SK-N-SH (cell line): Measurements from ENCODE around the gene RIPOR2. TPM values are rescaled to one million over a fixed set of nuclear protein-coding genes. Genes with fewer than 3 reads are reported as not detected.

Source experiments
- CTCF ChIA-PET: fragments of 300-600, 350-600 bp; formaldehyde crosslinking; extraction: SDS; loops from one replicate; lab custom pipeline; 2021; lab: Yijun Ruan, JAX
- POLR2A ChIA-PET: fragments of 350-600 bp; sonication (Branson Sonifier 250); formaldehyde crosslinking; extraction: SDS; loops from one replicate; lab custom pipeline; 2020; ENCODE audit warnings: antibody characterized with exemption, inconsistent platforms; lab: Yijun Ruan, JAX
- DNase-seq: peaks from one replicate; pipeline ENCODE4 v3.0.0; 2012
- H2AFZ ChIP-seq: fragments of 200-600 bp; sonication (generic); 2 replicates; pipeline ENCODE4 v1.8.1; 2016; ENCODE audit warnings: antibody characterized with exemption, mild to moderate bottlenecking, low read depth
- H3F3A ChIP-seq: fragments of 200-600 bp; sonication (generic); replicated peaks from 2 replicates; pipeline ENCODE3; 2016; ENCODE audit warnings: antibody characterized with exemption, mild to moderate bottlenecking; ENCODE audit not compliant: insufficient read depth
- H3K27ac ChIP-seq, 2 experiments: fragments of 200-500 bp in 1 of 2; fragments of 200-600 bp in 1 of 2; sonication (Bioruptor generic) in 1 of 2; sonication (generic), shearing (Covaris generic) in 1 of 2; 2 replicates each; pipeline versions ENCODE4 v1.5.1 to v1.6.1; 2014 to 2016; ENCODE audit warnings: low read depth in 2 of 2, inconsistent platforms in 1 of 2, low read length in 1 of 2, mild to moderate bottlenecking in 1 of 2, mixed read lengths in 1 of 2
- H3K27me3 ChIP-seq: fragments of 200-600 bp; sonication (generic), shearing (Covaris generic); 2 replicates; pipeline ENCODE4 v1.6.1; 2016; ENCODE audit warnings: mixed run types; ENCODE audit not compliant: insufficient read depth
- H3K36me3 ChIP-seq, 2 experiments: fragments of 200-500 bp in 1 of 2; fragments of 200-600 bp in 1 of 2; sonication (Bioruptor generic) in 1 of 2; sonication (generic) in 1 of 2; replicated peaks in 1 of 2; 2 replicates each; pipeline versions ENCODE3 to v1.5.1; 2014 to 2016; ENCODE audit warnings: low read length in 1 of 2, mild to moderate bottlenecking in 1 of 2; ENCODE audit not compliant: insufficient read depth in 2 of 2, control insufficient read depth in 1 of 2
- H3K4me1 ChIP-seq, 2 experiments: fragments of 200-500 bp in 1 of 2; fragments of 200-600 bp in 1 of 2; sonication (Bioruptor generic) in 1 of 2; sonication (generic), shearing (Covaris generic) in 1 of 2; 2 replicates each; pipeline versions ENCODE4 v1.5.1 to v1.6.1; 2014 to 2016; ENCODE audit warnings: low read depth in 1 of 2, low read length in 1 of 2, mixed run types in 1 of 2; ENCODE audit not compliant: insufficient read depth in 2 of 2, control insufficient read depth in 1 of 2
- H3K4me2 ChIP-seq: fragments of 200-600 bp; sonication (generic), shearing (Covaris generic); 2 replicates; pipeline ENCODE4 v1.6.1; 2017; ENCODE audit warnings: mixed run types
- H3K4me3 ChIP-seq, 2 experiments: fragments of 200-500 bp in 1 of 2; fragments of 200-600 bp in 1 of 2; sonication (Bioruptor generic) in 1 of 2; sonication (generic), shearing (Covaris generic) in 1 of 2; 2 replicates each; pipeline versions ENCODE4 v1.5.1 to v1.8.1; 2014 to 2016; ENCODE audit warnings: low read depth in 2 of 2, inconsistent platforms in 1 of 2, low read length in 1 of 2, mild to moderate bottlenecking in 1 of 2, mixed read lengths in 1 of 2, moderate library complexity in 1 of 2
- H3K79me2 ChIP-seq: fragments of 200-600 bp; sonication (generic); 2 replicates; pipeline ENCODE4 v1.8.1; 2017; ENCODE audit warnings: mild to moderate bottlenecking; ENCODE audit not compliant: insufficient read depth
- H3K9ac ChIP-seq: fragments of 200-600 bp; sonication (generic); 2 replicates; pipeline ENCODE4 v1.6.1; 2017; ENCODE audit warnings: mixed run types
- H3K9me2 ChIP-seq: fragments of 200-600 bp; sonication (generic); 2 replicates; pipeline ENCODE4 v1.6.1; 2017; ENCODE audit warnings: mixed run types
- H3K9me3 ChIP-seq: fragments of 200-600 bp; sonication (generic); 2 replicates; pipeline ENCODE4 v1.6.1; 2017; ENCODE audit warnings: mixed run types, mild to moderate bottlenecking, moderate library complexity
- H4K20me1 ChIP-seq: fragments of 200-600 bp; sonication (generic); 2 replicates; pipeline ENCODE4 v1.6.1; 2017; ENCODE audit warnings: mild to moderate bottlenecking, mixed run types; ENCODE audit not compliant: insufficient read depth
- CHD2 ChIP-seq: fragments of 150-350 bp; IDR thresholded peaks from 2 replicates; pipeline ENCODE4 v1.6.1; 2018; ENCODE audit warnings: low read length; ENCODE audit not compliant: partially characterized antibody
- ELF1 ChIP-seq: IDR thresholded peaks from 2 replicates; pipeline ENCODE4 v1.4.0; 2012
- EP300 ChIP-seq, 2 experiments: IDR thresholded peaks; 2 replicates each; pipeline versions ENCODE4 v1.4.0 to v1.6.1; 2012; ENCODE audit warnings: borderline replicate concordance in 1 of 2, low read depth in 1 of 2, low read length in 1 of 2
- FOSL2 ChIP-seq: IDR thresholded peaks from 2 replicates; pipeline ENCODE4 v1.4.0; 2012; ENCODE audit warnings: low read depth, mild to moderate bottlenecking, moderate library complexity, borderline replicate concordance
- FOXJ3 ChIP-seq: sonication (generic); formaldehyde crosslinking; IDR thresholded peaks from 2 replicates; pipeline ENCODE4 v1.5.1; 2020; ENCODE audit warnings: mild to moderate bottlenecking, missing genetic modification reagents
- GABPA ChIP-seq: IDR thresholded peaks from 2 replicates; pipeline ENCODE4 v1.4.0; 2012; ENCODE audit warnings: low read depth, mild to moderate bottlenecking
- GATA2 ChIP-seq: sonication (generic); formaldehyde crosslinking; IDR thresholded peaks from 2 replicates; pipeline ENCODE4 v1.5.0; 2020; ENCODE audit warnings: mild to moderate bottlenecking, missing genetic modification reagents
- JUND ChIP-seq: IDR thresholded peaks from 2 replicates; pipeline ENCODE4 v1.4.0; 2012
- MEF2A ChIP-seq: IDR thresholded peaks from 2 replicates; pipeline ENCODE4 v1.4.0; 2012; ENCODE audit warnings: low read depth, borderline replicate concordance
- MXI1 ChIP-seq: IDR thresholded peaks from 2 replicates; pipeline ENCODE4 v1.6.1; 2012; ENCODE audit warnings: mild to moderate bottlenecking, low read depth, low read length, improper control_type of control experiment
- NFIC ChIP-seq: IDR thresholded peaks from 2 replicates; pipeline ENCODE4 v1.4.0; 2012; ENCODE audit warnings: borderline replicate concordance
- NRF1 ChIP-seq: IDR thresholded peaks from 2 replicates; pipeline ENCODE4 v1.6.1; 2012; ENCODE audit warnings: low read depth, mild to moderate bottlenecking, low read length
- RCOR1 ChIP-seq: fragments of 150-350 bp; IDR thresholded peaks from 2 replicates; pipeline ENCODE4 v1.6.1; 2017; ENCODE audit warnings: antibody characterized with exemption, low read length
- RFX5 ChIP-seq: IDR thresholded peaks from 2 replicates; pipeline ENCODE4 v1.6.1; 2012; ENCODE audit warnings: mild to moderate bottlenecking, improper control_type of control experiment, low read length
- RXRA ChIP-seq: IDR thresholded peaks from 2 replicates; pipeline ENCODE4 v1.4.0; 2012; ENCODE audit warnings: low read depth, mild to moderate bottlenecking, borderline replicate concordance
- SMC3 ChIP-seq: IDR thresholded peaks from 2 replicates; pipeline ENCODE4 v1.6.1; 2012; ENCODE audit warnings: low read depth, low read length, improper control_type of control experiment
- TAF1 ChIP-seq: IDR thresholded peaks from 2 replicates; pipeline ENCODE4 v1.6.1; 2012; ENCODE audit warnings: low read depth, mild to moderate bottlenecking, low read length, moderate library complexity, borderline replicate concordance
- TCF12 ChIP-seq: IDR thresholded peaks from 2 replicates; pipeline ENCODE4 v1.4.0; 2012
- TEAD4 ChIP-seq: IDR thresholded peaks from 2 replicates; pipeline ENCODE4 v1.4.0; 2012; ENCODE audit warnings: mild to moderate bottlenecking, borderline replicate concordance; ENCODE audit not compliant: insufficient read depth
- YY1 ChIP-seq: IDR thresholded peaks from 2 replicates; pipeline ENCODE4 v1.4.0; 2012; ENCODE audit warnings: low read depth, mild to moderate bottlenecking
- WGBS: methylation state at CpG from one replicate; pipeline ENCODE4 v1.1.6; 2017; ENCODE audit warnings: low lambda C conversion rate; 5-methylcytosine and 5-hydroxymethylcytosine counted together
- polyA plus RNA-seq, 3 experiments: library from polyadenylated mRNA; depleted of rRNA; stranded (reverse); fragments of >200 nt; gene quantifications; 2 replicates each; pipeline ENCODE4 v1.2.3, GENCODE V29; 2012
- TF ChIP-seq, protein P1 (sequence below): fragments of 150-350 bp; IDR thresholded peaks from 2 replicates; pipeline ENCODE4 v1.6.1; 2016; ENCODE audit warnings: mild to moderate bottlenecking, low read depth, low read length
- TF ChIP-seq, protein P2 (sequence below): IDR thresholded peaks from 2 replicates; pipeline ENCODE4 v1.4.0; 2012; ENCODE audit warnings: low read depth, borderline replicate concordance
- TF ChIP-seq, protein P3 (sequence below): IDR thresholded peaks from 2 replicates; pipeline ENCODE4; 2012

RIPOR2 gene
- polyA plus RNA-seq, 1 of the 3 experiments (the other 2 are of a cell fraction), result 0.05 TPM

DNA sequence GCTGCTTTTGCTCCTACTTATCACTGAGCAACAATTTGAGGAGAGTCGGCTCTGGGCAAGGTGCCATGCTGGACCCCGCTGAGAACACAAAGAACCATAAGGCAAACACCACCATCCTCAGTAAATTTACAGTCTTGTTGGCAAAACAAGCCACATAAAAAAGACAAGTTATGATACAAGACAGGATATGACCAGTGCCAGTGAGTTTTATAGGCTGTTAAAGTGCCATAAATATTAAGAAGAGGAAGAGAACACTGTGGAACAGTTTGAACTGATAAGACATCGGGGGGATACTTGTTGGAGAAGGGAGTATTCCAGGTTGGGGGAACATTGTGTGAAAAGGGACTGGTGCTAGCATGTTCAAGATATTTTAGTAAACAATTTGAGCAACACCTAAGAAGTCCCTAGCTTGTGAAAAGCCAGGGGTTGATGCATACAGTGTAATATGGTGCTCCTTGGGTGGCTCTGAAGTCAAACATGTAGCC lies 25.3 kb upstream of the RIPOR2 start:
- no peaks in the 10 kb centered on the region for H3K36me3 ChIP-seq
- H3K27ac ChIP-seq, result no peak overlapping the region
- H3K4me3 ChIP-seq, result no peak overlapping the region
- H3F3A ChIP-seq, result no peaks in the 10 kb centered on the region
- no peak overlapping the region for H2AFZ ChIP-seq
- no peaks in the 10 kb centered on the region for H3K27me3 ChIP-seq
- 79% methylated on average over 3 of the region's 3 CpGs for whole genome bisulfite sequencing
- no peak overlapping the region for H3K4me2 ChIP-seq
- no peaks in the 10 kb centered on the region for H3K9me3 ChIP-seq
- H3K4me1 ChIP-seq, result no peaks in the 10 kb centered on the region; a peak in 1 of 4 replicates
- no peaks in the 10 kb centered on the region for H3K79me2 ChIP-seq
- H3K9me2 ChIP-seq, result no peaks in the 10 kb centered on the region
- CTCF ChIA-PET, result interaction anchor here (0.6 to 1.4 kb wide), 2 partner anchors 26 to 77 kb away, joined by 4 read pairs; no protein-coding TSS in a partner anchor
- POLR2A ChIA-PET, result no interaction called here
- no peaks in the 10 kb centered on the region for H4K20me1 ChIP-seq
- TF ChIP-seq RCOR1, result no peak
- no peak for TF ChIP-seq SMC3
- TF ChIP-seq EP300 (IDR thresholded peaks at IDR 0.05; ENCODE audit: borderline replicate concordance in 1 of 2, low read depth in 1 of 2, low read length in 1 of 2), result no peak
- TF ChIP-seq TEAD4, result no peak
- TF ChIP-seq FOSL2, result no peak
- no peak overlapping the region for H3K9ac ChIP-seq
- DNase-seq, result no peak

- no peak for DNase-seq
- CTCF ChIA-PET, result interaction anchor here (1.2 kb wide), 1 partner anchor 111 kb away, joined by 3 read pairs; no protein-coding TSS in a partner anchor
- no peaks in the 10 kb centered on the region for H3K9me3 ChIP-seq
- H4K20me1 ChIP-seq, result no peaks in the 10 kb centered on the region
- H3K9ac ChIP-seq, result no peak overlapping the region
- H3K27ac ChIP-seq, result no peak overlapping the region
- H3K36me3 ChIP-seq, result no peaks in the 10 kb centered on the region
- WGBS, result 54% methylated on average over 1 of the region's 1 CpG
- H3K9me2 ChIP-seq, result no peaks in the 10 kb centered on the region
- no peak overlapping the region for H2AFZ ChIP-seq
- POLR2A ChIA-PET, result no interaction called here
- no peaks in the 10 kb centered on the region for H3K27me3 ChIP-seq
- no peaks in the 10 kb centered on the region; a peak in 1 of 4 replicates for H3K4me1 ChIP-seq
- no peak overlapping the region for H3K4me3 ChIP-seq
- H3K79me2 ChIP-seq, result no peaks in the 10 kb centered on the region
- no peaks in the 10 kb centered on the region for H3F3A ChIP-seq
- TF ChIP-seq JUND (no peak), GABPA (no peak), MXI1 (no peak), CHD2 (no peak), RCOR1 (no peak), RFX5 (no peak), MEF2A (no peak), NRF1 (no peak), YY1 (no peak), FOSL2 (no peak), NFIC (no peak), GATA2 (no peak), TCF12 (no peak), RXRA (no peak), TAF1 (no peak), ELF1 (no peak), FOXJ3 (no peak)
- TF ChIP-seq, protein P1, sequence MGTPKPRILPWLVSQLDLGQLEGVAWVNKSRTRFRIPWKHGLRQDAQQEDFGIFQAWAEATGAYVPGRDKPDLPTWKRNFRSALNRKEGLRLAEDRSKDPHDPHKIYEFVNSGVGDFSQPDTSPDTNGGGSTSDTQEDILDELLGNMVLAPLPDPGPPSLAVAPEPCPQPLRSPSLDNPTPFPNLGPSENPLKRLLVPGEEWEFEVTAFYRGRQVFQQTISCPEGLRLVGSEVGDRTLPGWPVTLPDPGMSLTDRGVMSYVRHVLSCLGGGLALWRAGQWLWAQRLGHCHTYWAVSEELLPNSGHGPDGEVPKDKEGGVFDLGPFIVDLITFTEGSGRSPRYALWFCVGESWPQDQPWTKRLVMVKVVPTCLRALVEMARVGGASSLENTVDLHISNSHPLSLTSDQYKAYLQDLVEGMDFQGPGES, result no peak
- TF ChIP-seq, protein P2, sequence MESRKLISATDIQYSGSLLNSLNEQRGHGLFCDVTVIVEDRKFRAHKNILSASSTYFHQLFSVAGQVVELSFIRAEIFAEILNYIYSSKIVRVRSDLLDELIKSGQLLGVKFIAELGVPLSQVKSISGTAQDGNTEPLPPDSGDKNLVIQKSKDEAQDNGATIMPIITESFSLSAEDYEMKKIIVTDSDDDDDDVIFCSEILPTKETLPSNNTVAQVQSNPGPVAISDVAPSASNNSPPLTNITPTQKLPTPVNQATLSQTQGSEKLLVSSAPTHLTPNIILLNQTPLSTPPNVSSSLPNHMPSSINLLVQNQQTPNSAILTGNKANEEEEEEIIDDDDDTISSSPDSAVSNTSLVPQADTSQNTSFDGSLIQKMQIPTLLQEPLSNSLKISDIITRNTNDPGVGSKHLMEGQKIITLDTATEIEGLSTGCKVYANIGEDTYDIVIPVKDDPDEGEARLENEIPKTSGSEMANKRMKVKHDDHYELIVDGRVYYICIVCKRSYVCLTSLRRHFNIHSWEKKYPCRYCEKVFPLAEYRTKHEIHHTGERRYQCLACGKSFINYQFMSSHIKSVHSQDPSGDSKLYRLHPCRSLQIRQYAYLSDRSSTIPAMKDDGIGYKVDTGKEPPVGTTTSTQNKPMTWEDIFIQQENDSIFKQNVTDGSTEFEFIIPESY, result no peak
- TF ChIP-seq, protein P3, sequence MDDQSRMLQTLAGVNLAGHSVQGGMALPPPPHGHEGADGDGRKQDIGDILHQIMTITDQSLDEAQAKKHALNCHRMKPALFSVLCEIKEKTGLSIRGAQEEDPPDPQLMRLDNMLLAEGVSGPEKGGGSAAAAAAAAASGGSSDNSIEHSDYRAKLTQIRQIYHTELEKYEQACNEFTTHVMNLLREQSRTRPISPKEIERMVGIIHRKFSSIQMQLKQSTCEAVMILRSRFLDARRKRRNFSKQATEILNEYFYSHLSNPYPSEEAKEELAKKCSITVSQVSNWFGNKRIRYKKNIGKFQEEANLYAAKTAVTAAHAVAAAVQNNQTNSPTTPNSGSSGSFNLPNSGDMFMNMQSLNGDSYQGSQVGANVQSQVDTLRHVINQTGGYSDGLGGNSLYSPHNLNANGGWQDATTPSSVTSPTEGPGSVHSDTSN, result no peak
- H3K4me2 ChIP-seq, result no peak overlapping the region
These were observed 23.6 kb upstream of the RIPOR2 start for GRCh38 chr6:24959319-24959718.
